Muscle layer of colon (tissue), 2 donors: ENCODE measurements around the gene IAH1.
A peak's percentile ranks its signal among the peaks of the same experiment; 100 is the strongest.

Experiments used
- H3K27ac ChIP-seq: one replicate; pipeline ENCODE4 v1.7.0; 2013; ENCODE audit warnings: low read depth, mild to moderate bottlenecking, low read length, moderate library complexity
- H3K27me3 ChIP-seq, 2 donors: one replicate each; pipeline ENCODE4 v1.7.0; 2013; ENCODE audit warnings: low read length in 2 of 2, mild to moderate bottlenecking in 2 of 2; ENCODE audit not compliant: insufficient read depth in 2 of 2, control insufficient read depth in 1 of 2
- H3K36me3 ChIP-seq: one replicate; pipeline ENCODE4 v1.7.0; 2013; ENCODE audit warnings: mild to moderate bottlenecking, low read length; ENCODE audit not compliant: insufficient read depth
- H3K4me1 ChIP-seq: one replicate; pipeline ENCODE4 v1.7.0; 2013; ENCODE audit warnings: mild to moderate bottlenecking, low read length; ENCODE audit not compliant: insufficient read depth
- H3K4me3 ChIP-seq, 2 donors: one replicate each; pipeline ENCODE4 v1.7.0; 2013; ENCODE audit warnings: low read length in 2 of 2, low read depth in 1 of 2, mild to moderate bottlenecking in 1 of 2, moderate library complexity in 1 of 2
- H3K9ac ChIP-seq: one replicate; pipeline ENCODE4 v1.7.0; 2013; ENCODE audit warnings: low read length
- H3K9me3 ChIP-seq: one replicate; pipeline ENCODE4 v1.7.0; 2013; ENCODE audit warnings: mild to moderate bottlenecking, low read length
- donor health status: abdominal sarcoma.
- donor health status: Adenocarcinoma of cecum.

Gene IAH1

GRCh38 chr2:9474361-9475057 lies at the start of gene IAH1:
TSS of gene IAH1 (plus strand) at chr2:9474551. CDS start at chr2:9474567, 16 bp downstream.
- Histone ChIP-seq H3K27ac (peak within 1 kb of the TSS; percentile 77), H3K27me3 (no peaks in the 10 kb centered on the region), H3K36me3 (peaks cover 4% of the 10 kb centered on the region), H3K4me1 (peaks cover 16% of the 10 kb centered on the region), H3K4me3 (peak within 1 kb of the TSS; percentile 86), H3K9ac (peak within 1 kb of the TSS; percentile 83), H3K9me3 (no peaks in the 10 kb centered on the region)

- no peak overlapping the region for H3K27ac ChIP-seq
- no peak overlapping the region for H3K4me3 ChIP-seq
- no peaks in the 10 kb centered on the region for H3K27me3 ChIP-seq
- no peaks in the 10 kb centered on the region for H3K9me3 ChIP-seq
- peaks cover 12% of the 10 kb centered on the region for H3K4me1 ChIP-seq
- peaks cover 16% of the 10 kb centered on the region for H3K36me3 ChIP-seq
- no peak overlapping the region for H3K9ac ChIP-seq
These were observed 45.3 kb upstream of the IAH1 start for GRCh38 chr2:9428965-9429577.

GRCh38 chr2:9430316-9431293 lies 43.7 kb upstream of the IAH1 start:
- no peaks in the 10 kb centered on the region for H3K9me3 ChIP-seq
- peaks cover 24% of the 10 kb centered on the region for H3K36me3 ChIP-seq
- no peak overlapping the region for H3K27ac ChIP-seq

GRCh38 chr2:9434489-9434888 lies 39.9 kb upstream of the IAH1 start:
- Histone ChIP-seq H3K4me1 (no peaks in the 10 kb centered on the region), H3K27me3 (no peaks in the 10 kb centered on the region), H3K36me3 (peaks cover 37% of the 10 kb centered on the region), H3K9me3 (no peaks in the 10 kb centered on the region), H3K27ac (no peak overlapping the region), H3K4me3 (no peak overlapping the region), H3K9ac (no peak overlapping the region)

More at GRCh38 chr2:9430316-9431293, 43.7 kb upstream of the IAH1 start:
- no peaks in the 10 kb centered on the region for H3K4me1 ChIP-seq
- no peak overlapping the region for H3K9ac ChIP-seq
- no peaks in the 10 kb centered on the region for H3K27me3 ChIP-seq
- H3K4me3 ChIP-seq, result no peak overlapping the region

GRCh38 chr2:9439536-9439935 lies 34.8 kb upstream of the IAH1 start:
- Histone ChIP-seq H3K9ac (no peak overlapping the region), H3K4me1 (no peaks in the 10 kb centered on the region), H3K36me3 (peaks cover 43% of the 10 kb centered on the region), H3K27me3 (no peaks in the 10 kb centered on the region), H3K27ac (no peak overlapping the region), H3K9me3 (no peaks in the 10 kb centered on the region), H3K4me3 (no peak overlapping the region)

GRCh38 chr2:9440058-9440727 lies 34.2 kb upstream of the IAH1 start:
- Histone ChIP-seq H3K27me3 (no peaks in the 10 kb centered on the region), H3K36me3 (peaks cover 38% of the 10 kb centered on the region), H3K27ac (no peak overlapping the region), H3K4me1 (no peaks in the 10 kb centered on the region), H3K9ac (no peak overlapping the region), H3K4me3 (no peak overlapping the region), H3K9me3 (no peaks in the 10 kb centered on the region)

GRCh38 chr2:9441556-9441955 lies 32.8 kb upstream of the IAH1 start:
- H3K4me3 ChIP-seq, result no peak overlapping the region
- H3K27me3 ChIP-seq, result no peaks in the 10 kb centered on the region
- peaks cover 45% of the 10 kb centered on the region for H3K36me3 ChIP-seq
- H3K9me3 ChIP-seq, result no peaks in the 10 kb centered on the region
- no peak overlapping the region for H3K27ac ChIP-seq
- H3K9ac ChIP-seq, result no peak overlapping the region
- no peaks in the 10 kb centered on the region for H3K4me1 ChIP-seq

- Histone ChIP-seq H3K9ac (no peak overlapping the region), H3K4me3 (no peak overlapping the region), H3K27ac (no peak overlapping the region), H3K4me1 (no peaks in the 10 kb centered on the region), H3K36me3 (peaks cover 36% of the 10 kb centered on the region), H3K27me3 (no peaks in the 10 kb centered on the region), H3K9me3 (no peaks in the 10 kb centered on the region)
These were observed 30.8 kb upstream of the IAH1 start for GRCh38 chr2:9443526-9443925.

- Histone ChIP-seq H3K4me3 (no peak overlapping the region), H3K9ac (no peak overlapping the region), H3K9me3 (no peaks in the 10 kb centered on the region), H3K27ac (no peak overlapping the region), H3K27me3 (no peaks in the 10 kb centered on the region), H3K36me3 (peaks cover 36% of the 10 kb centered on the region), H3K4me1 (no peaks in the 10 kb centered on the region)
These were observed 29.3 kb upstream of the IAH1 start for GRCh38 chr2:9445089-9445488.

- no peak overlapping the region for H3K4me3 ChIP-seq
- H3K9me3 ChIP-seq, result no peaks in the 10 kb centered on the region
- H3K4me1 ChIP-seq, result no peaks in the 10 kb centered on the region
- no peak overlapping the region for H3K27ac ChIP-seq
- H3K27me3 ChIP-seq, result no peaks in the 10 kb centered on the region
- no peak overlapping the region for H3K9ac ChIP-seq
- peaks cover 12% of the 10 kb centered on the region for H3K36me3 ChIP-seq
These were observed 23.1 kb upstream of the IAH1 start for GRCh38 chr2:9451231-9451630.
